ENCODE measurements around the gene MAPT.

Gene MAPT

DNA sequence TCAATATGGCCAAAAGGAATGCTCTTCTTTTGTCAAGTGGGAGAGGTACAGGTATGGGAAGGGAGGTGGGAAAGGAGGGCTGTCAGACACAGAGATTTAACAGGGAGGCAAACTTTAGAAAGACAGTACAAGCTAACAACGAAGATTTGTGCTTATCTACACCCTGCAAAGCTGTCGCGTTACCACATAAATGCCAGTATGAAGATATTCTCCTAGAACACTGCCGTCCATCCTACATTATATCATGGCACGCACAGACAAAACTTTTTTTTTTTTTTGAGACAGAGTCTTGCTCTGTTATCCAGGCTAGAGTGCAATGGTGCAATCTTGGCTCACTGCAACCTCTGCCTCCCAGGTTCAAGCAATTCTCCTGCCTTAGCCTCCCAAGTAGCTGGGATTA lies 155.3 kb downstream of the MAPT start:
- DNase-seq (ENCODE audit: low read depth in 2 of 2) = no peak

DNA sequence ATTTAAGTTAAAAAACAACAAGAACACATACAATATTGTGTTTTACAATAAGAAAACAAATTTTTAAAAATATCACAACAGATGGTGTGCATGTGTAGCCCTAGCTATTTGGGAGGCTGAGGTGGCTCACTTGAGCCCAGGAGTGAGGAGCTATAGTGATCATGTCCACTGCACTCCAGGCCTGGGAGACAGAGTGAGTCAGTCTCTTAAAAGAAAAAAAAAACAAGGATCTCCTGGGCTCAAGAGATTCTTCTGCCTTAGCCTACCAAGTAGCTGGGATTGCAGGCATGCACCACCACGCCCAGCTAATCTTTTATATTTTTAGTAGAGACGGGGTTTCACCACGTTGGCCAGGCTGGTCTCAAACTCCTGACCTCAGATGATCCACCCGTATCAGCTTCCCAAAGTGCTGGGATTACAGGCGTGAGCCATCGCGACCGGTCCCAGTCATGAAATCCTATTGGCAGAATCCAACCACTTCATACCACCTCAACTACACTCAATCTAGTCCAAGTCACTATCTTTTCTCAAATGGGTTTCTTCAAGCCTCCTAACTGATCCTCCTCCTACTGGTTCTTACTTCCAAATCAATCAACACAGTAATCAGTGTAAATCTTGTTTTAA lies 159.7 kb downstream of the MAPT start:
- no peak for DNase-seq (ENCODE audit: low read depth in 2 of 2)

DNA sequence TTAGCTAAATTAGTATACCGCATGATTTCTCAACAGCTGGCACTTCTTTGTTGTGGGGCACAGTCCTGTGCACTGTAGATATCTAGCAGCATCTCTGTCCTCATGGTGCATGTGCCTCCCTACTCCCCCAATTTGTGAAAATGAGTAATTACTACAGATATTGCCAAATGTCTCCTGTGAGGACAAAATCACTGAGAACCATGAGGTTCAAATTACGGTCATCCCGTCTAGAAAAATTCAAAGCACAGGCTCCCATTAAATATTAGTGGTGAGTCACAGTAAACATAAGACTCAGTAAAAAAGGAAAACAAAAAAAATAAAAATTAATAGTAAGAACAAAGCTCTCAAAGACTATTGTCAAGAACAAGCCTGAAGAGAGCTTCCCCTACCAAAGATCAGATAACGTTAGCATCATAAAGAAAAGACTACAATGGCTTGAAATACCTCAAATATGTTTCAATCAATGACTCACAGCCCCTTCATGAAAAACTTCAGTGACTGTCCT lies 162.5 kb downstream of the MAPT start:
- no peak for DNase-seq (ENCODE audit: low read depth in 2 of 2)

DNA sequence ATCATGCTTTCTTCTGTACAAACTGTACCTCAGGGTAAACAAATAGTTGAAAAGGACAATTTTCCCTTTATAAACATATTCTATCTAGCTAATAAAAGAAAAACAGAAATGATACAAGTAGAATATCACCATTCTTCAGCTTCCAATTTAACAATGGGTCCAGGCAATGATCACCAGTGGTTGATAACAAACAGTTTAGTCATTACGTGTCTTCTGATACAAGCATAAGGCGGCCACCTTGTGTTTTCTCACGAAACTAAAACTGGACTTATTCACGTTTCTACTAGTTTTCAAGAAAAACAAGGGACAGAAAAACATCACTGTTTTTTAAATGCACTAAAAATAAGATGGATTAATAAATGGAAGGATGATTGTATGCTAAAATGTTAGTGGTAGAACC lies 163.0 kb downstream of the MAPT start:
- DNase-seq (ENCODE audit: low read depth in 2 of 2) = no peak

DNA sequence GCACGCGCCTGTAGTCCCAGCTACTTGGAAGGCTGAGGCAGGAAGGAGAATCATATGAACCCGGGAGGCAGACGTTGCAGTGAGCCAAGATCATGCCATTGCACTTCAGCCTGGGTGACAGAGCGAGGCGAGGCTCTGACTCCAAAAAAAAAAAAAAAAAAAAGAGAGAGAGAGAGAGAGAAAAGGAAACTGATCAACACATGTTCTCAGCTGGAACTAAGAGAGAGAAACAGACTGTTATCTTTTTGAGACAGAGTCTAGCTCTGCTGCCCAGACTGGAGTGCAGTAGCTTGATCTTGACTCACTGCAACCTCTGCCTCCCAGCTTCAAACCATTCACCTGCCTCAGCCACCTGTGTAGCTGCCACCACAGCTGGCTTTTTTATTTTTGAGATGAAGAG lies 165.1 kb downstream of the MAPT start:
- DNase-seq (ENCODE audit: low read depth in 2 of 2) = no peak

- DNase-seq (ENCODE audit: low read depth in 2 of 2) = no peak
Measured at GRCh38 chr17:46060461-46060860, 166.1 kb downstream of the MAPT start.

- DNase-seq (ENCODE audit: low read depth in 2 of 2) = no peak
Measured at GRCh38 chr17:46061435-46061834, 167.1 kb downstream of the MAPT start.

- no peak for DNase-seq (ENCODE audit: low read depth in 2 of 2)
Measured at GRCh38 chr17:46063241-46063640, 168.9 kb downstream of the MAPT start.

DNA sequence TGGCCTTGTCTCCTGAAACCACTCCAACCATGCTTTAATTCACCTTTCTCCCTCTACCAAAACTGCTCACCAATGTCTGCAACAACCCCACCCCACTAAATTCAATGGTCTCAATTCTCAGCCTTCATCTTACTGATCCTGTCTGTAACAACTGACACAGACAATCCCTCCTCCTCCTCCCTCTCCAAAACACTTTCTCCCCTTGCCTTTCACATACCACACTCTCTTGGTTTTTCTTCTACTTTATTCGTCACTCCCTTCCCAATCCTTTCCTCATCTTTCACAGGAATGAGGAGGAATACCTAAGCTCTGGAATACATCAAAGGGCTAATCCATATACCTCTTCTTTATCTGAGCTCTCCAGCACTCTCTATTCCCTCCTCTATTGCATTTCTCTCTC lies 170.1 kb downstream of the MAPT start:
- no peak for DNase-seq (ENCODE audit: low read depth in 2 of 2)

DNA sequence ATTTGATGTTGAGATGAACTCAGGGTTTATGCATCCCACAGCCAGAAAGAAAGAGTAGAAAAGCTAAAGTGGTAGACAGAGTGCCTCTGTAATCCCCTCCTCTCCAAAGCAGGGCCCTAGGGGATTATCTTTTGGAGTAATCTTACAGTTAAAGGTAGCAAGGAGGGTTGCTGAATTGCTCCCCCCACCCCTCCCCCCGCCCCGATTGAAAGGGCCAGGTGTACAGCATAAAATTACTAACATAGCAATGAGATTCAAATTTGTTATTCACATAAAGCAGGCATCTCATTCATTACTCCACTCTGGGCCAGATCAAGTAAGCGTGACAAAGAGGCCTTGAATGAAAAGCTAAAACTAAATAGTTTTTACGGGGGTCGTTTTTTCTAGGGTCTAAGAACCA lies 177.4 kb downstream of the MAPT start:
- no peak for DNase-seq (ENCODE audit: low read depth in 2 of 2)

DNA sequence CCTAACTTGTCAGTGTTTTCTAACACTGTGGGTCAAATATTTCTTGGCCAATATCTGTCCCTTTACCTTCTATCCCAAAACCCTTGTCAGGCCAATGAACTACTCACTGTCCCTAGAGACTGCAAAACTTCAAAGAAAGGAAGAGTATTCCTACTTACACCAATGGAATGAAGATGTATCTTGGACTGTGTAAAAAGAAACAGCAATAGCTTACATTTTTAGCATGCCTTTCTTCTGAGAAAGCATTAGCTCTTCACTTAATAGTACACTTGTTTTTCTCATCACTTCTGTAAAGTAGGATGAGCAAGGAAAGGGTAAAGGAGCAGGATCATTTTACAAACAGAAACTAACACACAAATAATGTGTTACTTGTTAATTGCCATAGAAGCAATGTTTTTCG lies 178.6 kb downstream of the MAPT start:
- DNase-seq (ENCODE audit: low read depth in 2 of 2) = no peak

DNA sequence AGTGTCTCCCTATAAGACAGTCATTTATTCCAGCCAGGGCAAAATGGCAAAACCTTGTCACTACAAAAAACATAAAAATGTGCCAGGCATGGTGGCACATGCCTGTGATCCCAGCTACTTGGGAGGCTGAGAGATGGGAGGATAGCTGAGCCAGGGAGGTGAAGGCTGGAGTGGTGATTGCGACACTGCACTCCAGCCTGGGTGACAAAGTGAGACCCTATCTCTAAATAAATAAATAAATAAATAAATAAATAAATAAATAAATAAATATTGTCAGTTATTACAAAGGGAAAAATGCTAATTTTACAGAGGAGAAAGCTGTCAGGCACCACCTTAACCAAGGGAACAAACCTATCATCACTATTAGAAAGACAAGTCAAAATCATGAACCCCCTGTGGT lies 180.2 kb downstream of the MAPT start:
- DNase-seq (ENCODE audit: low read depth in 2 of 2) = no peak

All from stimulated activated CD8-positive, alpha-beta memory T cell treated with anti-CD3 and anti-CD28 coated beads, Interleukin-2, amount 100 ng/mL, for 1 hour (primary cell).